ENCODE results near the gene AFF3.

Gene AFF3

DNA sequence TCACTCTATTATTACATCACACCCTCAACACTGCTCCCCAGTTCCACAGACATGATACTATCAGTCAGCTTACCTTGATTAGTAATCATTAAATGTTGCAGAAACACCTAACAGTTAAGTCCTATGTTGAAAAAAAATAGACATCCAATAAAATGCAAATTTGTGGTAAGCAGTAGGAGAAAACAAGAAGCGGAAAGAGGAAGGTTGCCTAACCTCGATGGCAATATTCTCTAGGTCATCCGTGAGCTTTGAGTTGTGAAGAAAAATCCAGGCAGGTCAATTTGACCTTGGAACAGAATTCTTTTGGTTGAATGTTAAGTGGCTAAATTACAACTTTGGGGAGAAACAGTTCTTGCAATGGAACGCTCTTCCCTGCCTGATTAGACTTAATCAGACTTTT, 264.4 kb downstream of the AFF3 start:
- no peak overlapping the region for H3K4ac ChIP-seq (ENCODE audit: low read depth, low read length)
- H4K8ac ChIP-seq (ENCODE audit: low read depth, low read length) = no peak overlapping the region
- H3K27me3 ChIP-seq (ENCODE audit: insufficient read depth, low read length) = no peaks in the 10 kb centered on the region
- no peak overlapping the region for H2BK12ac ChIP-seq (ENCODE audit: low read length)
- no peak overlapping the region for H3K18ac ChIP-seq (ENCODE audit: low read length)
- H2AFZ ChIP-seq (ENCODE audit: insufficient read depth, low read length, poor library complexity) = no peak overlapping the region
- H3K4me2 ChIP-seq (ENCODE audit: low read length) = no peak overlapping the region
- H4K12ac ChIP-seq (ENCODE audit: low read depth, low read length) = no peak overlapping the region
- H4K91ac ChIP-seq (ENCODE audit: low read depth, low read length) = no peak overlapping the region
- no peak overlapping the region for H2BK5ac ChIP-seq (ENCODE audit: low read depth, low read length, poor library complexity)
- no peak overlapping the region for H3K23ac ChIP-seq (ENCODE audit: low read length)
- no peaks in the 10 kb centered on the region for H3K9me3 ChIP-seq (ENCODE audit: insufficient read depth, low read depth, low read length)
- no peak overlapping the region for H3K9ac ChIP-seq (ENCODE audit: low read length)
- no peak overlapping the region for H2BK120ac ChIP-seq (ENCODE audit: insufficient read depth, low read length, poor library complexity)
- H2AK5ac ChIP-seq (ENCODE audit: low read length) = no peak overlapping the region
- H3K36me3 ChIP-seq (ENCODE audit: control insufficient read depth in 1 of 2, insufficient read depth in 2 of 2, low read length in 2 of 2) = no peaks in the 10 kb centered on the region
- WGBS (ENCODE audit: extremely low coverage, insufficient coverage, insufficient read length) = no CpG with 5 or more reads among the region's 4 CpGs
- H3K4me1 ChIP-seq (ENCODE audit: control insufficient read depth in 1 of 2, insufficient read depth in 2 of 2, low read length in 2 of 2) = peaks cover 5 to 11% of the 10 kb centered on the region in 2 experiments
- DNase-seq = no peak
- no peaks in the 10 kb centered on the region for H3K79me1 ChIP-seq (ENCODE audit: low read length)
- no peak overlapping the region for H3K14ac ChIP-seq (ENCODE audit: low read length)
- H3K27ac ChIP-seq (ENCODE audit: low read depth, low read length) = no peak overlapping the region
- no peak overlapping the region for H3K4me3 ChIP-seq (ENCODE audit: low read depth, low read length)
- H3K79me2 ChIP-seq (ENCODE audit: control insufficient read depth, insufficient read depth, low read length, poor library complexity) = no peaks in the 10 kb centered on the region

GRCh38 chr2:99876956-99877355, 265.4 kb downstream of the AFF3 start:
- Histone ChIP-seq H3K27ac (ENCODE audit: low read depth, low read length) (no peak overlapping the region), H3K23ac (ENCODE audit: low read length) (no peak overlapping the region), H3K79me1 (ENCODE audit: low read length) (no peaks in the 10 kb centered on the region), H4K8ac (ENCODE audit: low read depth, low read length) (no peak overlapping the region), H3K18ac (ENCODE audit: low read length) (no peak overlapping the region), H3K4me2 (ENCODE audit: low read length) (no peak overlapping the region), H3K9ac (ENCODE audit: low read length) (no peak overlapping the region), H3K4me1 (ENCODE audit: control insufficient read depth in 1 of 2, insufficient read depth in 2 of 2, low read length in 2 of 2) (peaks cover 0 to 6% of the 10 kb centered on the region in 2 experiments), H4K12ac (ENCODE audit: low read depth, low read length) (no peak overlapping the region), H2BK12ac (ENCODE audit: low read length) (no peak overlapping the region), H2BK5ac (ENCODE audit: low read depth, low read length, poor library complexity) (no peak overlapping the region), H3K14ac (ENCODE audit: low read length) (no peak overlapping the region), H3K36me3 (ENCODE audit: control insufficient read depth in 1 of 2, insufficient read depth in 2 of 2, low read length in 2 of 2) (no peaks in the 10 kb centered on the region), H3K4me3 (ENCODE audit: low read depth, low read length) (no peak overlapping the region), H2AFZ (ENCODE audit: insufficient read depth, low read length, poor library complexity) (no peak overlapping the region), H2BK120ac (ENCODE audit: insufficient read depth, low read length, poor library complexity) (no peak overlapping the region), H2AK5ac (ENCODE audit: low read length) (no peak overlapping the region), H4K91ac (ENCODE audit: low read depth, low read length) (no peak overlapping the region), H3K27me3 (ENCODE audit: insufficient read depth, low read length) (no peaks in the 10 kb centered on the region), H3K4ac (ENCODE audit: low read depth, low read length) (no peak overlapping the region), H3K9me3 (ENCODE audit: insufficient read depth, low read depth, low read length) (no peaks in the 10 kb centered on the region), H3K79me2 (ENCODE audit: control insufficient read depth, insufficient read depth, low read length, poor library complexity) (no peaks in the 10 kb centered on the region)
- no CpG with 5 or more reads among the region's 3 CpGs for WGBS (ENCODE audit: extremely low coverage, insufficient coverage, insufficient read length)
- DNase-seq = no peak

- Histone ChIP-seq H4K12ac (ENCODE audit: low read depth, low read length) (no peak overlapping the region), H3K4me3 (ENCODE audit: low read depth, low read length) (no peak overlapping the region), H3K9me3 (ENCODE audit: insufficient read depth, low read depth, low read length) (no peaks in the 10 kb centered on the region), H3K4ac (ENCODE audit: low read depth, low read length) (no peak overlapping the region), H3K79me1 (ENCODE audit: low read length) (no peaks in the 10 kb centered on the region), H3K4me2 (ENCODE audit: low read length) (no peak overlapping the region), H2BK12ac (ENCODE audit: low read length) (no peak overlapping the region), H3K23ac (ENCODE audit: low read length) (no peak overlapping the region), H3K27me3 (ENCODE audit: insufficient read depth, low read length) (no peaks in the 10 kb centered on the region), H2BK5ac (ENCODE audit: low read depth, low read length, poor library complexity) (no peak overlapping the region), H3K27ac (ENCODE audit: low read depth, low read length) (no peak overlapping the region), H2AK5ac (ENCODE audit: low read length) (no peak overlapping the region), H2BK120ac (ENCODE audit: insufficient read depth, low read length, poor library complexity) (no peak overlapping the region), H3K4me1 (ENCODE audit: control insufficient read depth in 1 of 2, insufficient read depth in 2 of 2, low read length in 2 of 2) (peaks cover 0 to 5% of the 10 kb centered on the region in 2 experiments), H4K8ac (ENCODE audit: low read depth, low read length) (no peak overlapping the region), H4K91ac (ENCODE audit: low read depth, low read length) (no peak overlapping the region), H3K9ac (ENCODE audit: low read length) (no peak overlapping the region), H3K18ac (ENCODE audit: low read length) (no peak overlapping the region), H2AFZ (ENCODE audit: insufficient read depth, low read length, poor library complexity) (no peak overlapping the region), H3K14ac (ENCODE audit: low read length) (no peak overlapping the region), H3K36me3 (ENCODE audit: control insufficient read depth in 1 of 2, insufficient read depth in 2 of 2, low read length in 2 of 2) (no peaks in the 10 kb centered on the region), H3K79me2 (ENCODE audit: control insufficient read depth, insufficient read depth, low read length, poor library complexity) (no peaks in the 10 kb centered on the region)
- no CpG with 5 or more reads among the region's 7 CpGs for WGBS (ENCODE audit: extremely low coverage, insufficient coverage, insufficient read length)
- no peak for DNase-seq
These were observed 266.7 kb downstream of the AFF3 start for GRCh38 chr2:99875627-99876201.

DNA sequence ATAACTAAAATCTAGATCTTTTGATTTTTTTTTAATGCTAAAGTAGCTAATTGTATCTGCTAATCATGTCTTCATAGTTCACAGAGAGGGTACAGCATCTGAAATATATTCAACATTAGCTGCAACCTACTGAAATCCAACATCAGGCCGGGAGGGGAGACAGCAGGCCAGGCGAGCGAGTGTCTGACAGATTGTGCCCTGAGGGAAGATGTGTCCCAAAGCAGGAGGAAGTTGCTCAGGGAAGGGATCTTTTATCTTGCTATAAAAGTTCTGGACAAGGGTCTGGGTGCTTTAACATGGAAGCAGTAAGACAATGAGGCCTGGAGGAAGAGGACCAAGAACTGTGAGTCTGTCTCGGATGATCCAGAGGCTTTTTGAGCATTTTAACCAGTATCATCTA, 274.1 kb downstream of the AFF3 start:
- Histone ChIP-seq H2BK12ac (ENCODE audit: low read length) (no peak overlapping the region), H3K4ac (ENCODE audit: low read depth, low read length) (no peak overlapping the region), H3K79me2 (ENCODE audit: control insufficient read depth, insufficient read depth, low read length, poor library complexity) (no peaks in the 10 kb centered on the region), H2AK5ac (ENCODE audit: low read length) (no peak overlapping the region), H3K36me3 (ENCODE audit: control insufficient read depth in 1 of 2, insufficient read depth in 2 of 2, low read length in 2 of 2) (no peaks in the 10 kb centered on the region), H3K4me1 (ENCODE audit: control insufficient read depth in 1 of 2, insufficient read depth in 2 of 2, low read length in 2 of 2) (peaks cover 8 to 10% of the 10 kb centered on the region in 2 experiments), H3K23ac (ENCODE audit: low read length) (no peak overlapping the region), H3K4me3 (ENCODE audit: low read depth, low read length) (no peak overlapping the region), H3K27me3 (ENCODE audit: insufficient read depth, low read length) (no peaks in the 10 kb centered on the region), H4K12ac (ENCODE audit: low read depth, low read length) (no peak overlapping the region), H2AFZ (ENCODE audit: insufficient read depth, low read length, poor library complexity) (no peak overlapping the region), H3K79me1 (ENCODE audit: low read length) (no peaks in the 10 kb centered on the region), H2BK120ac (ENCODE audit: insufficient read depth, low read length, poor library complexity) (no peak overlapping the region), H3K18ac (ENCODE audit: low read length) (no peak overlapping the region), H3K9me3 (ENCODE audit: insufficient read depth, low read depth, low read length) (no peaks in the 10 kb centered on the region), H4K91ac (ENCODE audit: low read depth, low read length) (no peak overlapping the region), H3K14ac (ENCODE audit: low read length) (no peak overlapping the region), H3K9ac (ENCODE audit: low read length) (no peak overlapping the region), H4K8ac (ENCODE audit: low read depth, low read length) (no peak overlapping the region), H3K4me2 (ENCODE audit: low read length) (no peak overlapping the region), H2BK5ac (ENCODE audit: low read depth, low read length, poor library complexity) (no peak overlapping the region), H3K27ac (ENCODE audit: low read depth, low read length) (no peak overlapping the region)
- no peak for DNase-seq
- WGBS (ENCODE audit: extremely low coverage, insufficient coverage, insufficient read length) = no CpG with 5 or more reads among the region's 4 CpGs
